ENCODE results near the gene TBL1X. TPM values are rescaled to one million over a fixed set of nuclear protein-coding genes. Genes with fewer than 3 reads are reported as not detected.

TBL1X gene
- total RNA-seq, 2 experiments from 2014 or later = 33.1 to 33.9 TPM

- DNase-seq = no peak
- peaks cover 22% of the 10 kb centered on the region for H3K4me1 Mint-ChIP-seq
- H3K9me3 Mint-ChIP-seq = no peaks in the 10 kb centered on the region
- H3K4me3 Mint-ChIP-seq = no peak overlapping the region
- H3K27ac Mint-ChIP-seq = no peak overlapping the region
- peaks cover 14% of the 10 kb centered on the region for H3K36me3 Mint-ChIP-seq
- H3K27me3 Mint-ChIP-seq = no peaks in the 10 kb centered on the region
Measured at GRCh38 chrX:9619581-9619980, 154.7 kb downstream of the TBL1X start.

- H3K27me3 Mint-ChIP-seq = no peaks in the 10 kb centered on the region
- H3K4me3 Mint-ChIP-seq = no peak overlapping the region
- peak overlapping the region; percentile 63 for H3K27ac Mint-ChIP-seq
- H3K36me3 Mint-ChIP-seq = peaks cover 16% of the 10 kb centered on the region
- H3K9me3 Mint-ChIP-seq = no peaks in the 10 kb centered on the region
- DNase-seq = peak; percentile 13
- peaks cover 34% of the 10 kb centered on the region for H3K4me1 Mint-ChIP-seq
Measured at GRCh38 chrX:9622128-9622527, 157.3 kb downstream of the TBL1X start.

DNA sequence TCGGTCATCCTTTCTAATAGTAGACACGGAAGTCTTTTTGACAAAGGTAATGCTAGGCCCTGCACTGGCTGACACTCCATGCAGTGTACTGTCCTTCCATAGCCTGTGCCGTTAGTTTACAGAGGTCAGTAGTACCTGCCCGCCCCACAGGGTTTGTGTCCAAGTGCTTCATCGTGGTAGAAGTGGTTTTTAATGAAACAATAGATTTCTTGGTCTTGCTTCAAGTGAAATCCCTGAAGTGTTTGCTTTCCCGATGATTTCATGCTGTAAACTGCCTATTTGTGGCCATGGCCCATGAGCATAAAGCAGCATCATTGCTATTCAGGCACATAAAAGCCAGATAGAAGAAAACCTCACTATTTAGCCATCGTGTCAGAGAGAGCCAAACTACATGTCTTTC lies 161.5 kb downstream of the TBL1X start:
- peaks cover 31% of the 10 kb centered on the region for H3K4me1 Mint-ChIP-seq
- H3K9me3 Mint-ChIP-seq = no peaks in the 10 kb centered on the region
- H3K4me3 Mint-ChIP-seq = no peak overlapping the region
- DNase-seq = no peak
- H3K36me3 Mint-ChIP-seq = peaks cover 7% of the 10 kb centered on the region
- no peaks in the 10 kb centered on the region for H3K27me3 Mint-ChIP-seq
- no peak overlapping the region for H3K27ac Mint-ChIP-seq

GRCh38 chrX:9627922-9628321 lies 163.1 kb downstream of the TBL1X start:
- DNase-seq = no peak
- no peak overlapping the region for H3K4me3 Mint-ChIP-seq
- H3K9me3 Mint-ChIP-seq = no peaks in the 10 kb centered on the region
- H3K36me3 Mint-ChIP-seq = peaks cover 2% of the 10 kb centered on the region
- no peaks in the 10 kb centered on the region for H3K27me3 Mint-ChIP-seq
- H3K27ac Mint-ChIP-seq = no peak overlapping the region
- H3K4me1 Mint-ChIP-seq = peaks cover 27% of the 10 kb centered on the region

GRCh38 chrX:9628779-9629493 lies 164.1 kb downstream of the TBL1X start:
- Mint-ChIP-seq H3K4me3 (no peak overlapping the region), H3K27ac (no peak overlapping the region), H3K27me3 (no peaks in the 10 kb centered on the region), H3K4me1 (peaks cover 23% of the 10 kb centered on the region), H3K9me3 (no peaks in the 10 kb centered on the region), H3K36me3 (peaks cover 2% of the 10 kb centered on the region)
- no peak for DNase-seq

GRCh38 chrX:9634551-9634950 lies 169.7 kb downstream of the TBL1X start:
- Mint-ChIP-seq H3K9me3 (no peaks in the 10 kb centered on the region), H3K27me3 (no peaks in the 10 kb centered on the region), H3K36me3 (peaks cover 3% of the 10 kb centered on the region), H3K4me1 (peaks cover 23% of the 10 kb centered on the region), H3K4me3 (no peak overlapping the region), H3K27ac (no peak overlapping the region)
- DNase-seq = no peak

DNA sequence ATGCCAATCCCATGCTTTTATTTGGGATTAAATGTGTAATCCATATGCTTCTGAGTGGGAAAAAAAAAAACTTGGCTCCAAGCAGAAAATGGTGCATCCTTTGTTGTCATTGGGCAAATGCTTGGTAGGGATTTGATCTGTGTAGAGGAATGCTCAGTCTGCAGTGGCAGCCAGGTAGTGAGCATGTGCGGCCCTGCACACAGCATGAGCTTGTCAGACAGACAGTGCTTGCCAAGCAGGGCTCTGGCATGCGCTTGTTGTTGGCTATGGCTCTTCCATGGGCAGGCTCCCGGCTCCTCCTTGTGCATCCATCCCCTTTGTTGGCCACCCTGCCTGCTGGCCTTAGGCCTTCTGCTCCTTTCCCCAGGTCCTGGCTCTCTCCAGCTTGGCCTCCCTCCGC lies 170.5 kb downstream of the TBL1X start:
- no peaks in the 10 kb centered on the region for H3K27me3 Mint-ChIP-seq
- H3K4me1 Mint-ChIP-seq = peaks cover 24% of the 10 kb centered on the region
- H3K4me3 Mint-ChIP-seq = no peak overlapping the region
- peaks cover 3% of the 10 kb centered on the region for H3K36me3 Mint-ChIP-seq
- no peak for DNase-seq
- no peak overlapping the region for H3K27ac Mint-ChIP-seq
- no peaks in the 10 kb centered on the region for H3K9me3 Mint-ChIP-seq

- H3K9me3 Mint-ChIP-seq = no peaks in the 10 kb centered on the region
- DNase-seq = no peak
- peaks cover 3% of the 10 kb centered on the region for H3K36me3 Mint-ChIP-seq
- H3K27ac Mint-ChIP-seq = no peak overlapping the region
- no peak overlapping the region for H3K4me3 Mint-ChIP-seq
- no peaks in the 10 kb centered on the region for H3K27me3 Mint-ChIP-seq
- peaks cover 24% of the 10 kb centered on the region for H3K4me1 Mint-ChIP-seq
Measured at GRCh38 chrX:9635803-9636202, 170.9 kb downstream of the TBL1X start.

GRCh38 chrX:9638871-9639270 lies 174.0 kb downstream of the TBL1X start:
- H3K4me3 Mint-ChIP-seq = no peak overlapping the region
- DNase-seq = no peak
- H3K27me3 Mint-ChIP-seq = no peaks in the 10 kb centered on the region
- no peaks in the 10 kb centered on the region for H3K9me3 Mint-ChIP-seq
- H3K36me3 Mint-ChIP-seq = peaks cover 12% of the 10 kb centered on the region
- peak overlapping the region; percentile 12 for H3K27ac Mint-ChIP-seq
- peaks cover 40% of the 10 kb centered on the region for H3K4me1 Mint-ChIP-seq

DNA sequence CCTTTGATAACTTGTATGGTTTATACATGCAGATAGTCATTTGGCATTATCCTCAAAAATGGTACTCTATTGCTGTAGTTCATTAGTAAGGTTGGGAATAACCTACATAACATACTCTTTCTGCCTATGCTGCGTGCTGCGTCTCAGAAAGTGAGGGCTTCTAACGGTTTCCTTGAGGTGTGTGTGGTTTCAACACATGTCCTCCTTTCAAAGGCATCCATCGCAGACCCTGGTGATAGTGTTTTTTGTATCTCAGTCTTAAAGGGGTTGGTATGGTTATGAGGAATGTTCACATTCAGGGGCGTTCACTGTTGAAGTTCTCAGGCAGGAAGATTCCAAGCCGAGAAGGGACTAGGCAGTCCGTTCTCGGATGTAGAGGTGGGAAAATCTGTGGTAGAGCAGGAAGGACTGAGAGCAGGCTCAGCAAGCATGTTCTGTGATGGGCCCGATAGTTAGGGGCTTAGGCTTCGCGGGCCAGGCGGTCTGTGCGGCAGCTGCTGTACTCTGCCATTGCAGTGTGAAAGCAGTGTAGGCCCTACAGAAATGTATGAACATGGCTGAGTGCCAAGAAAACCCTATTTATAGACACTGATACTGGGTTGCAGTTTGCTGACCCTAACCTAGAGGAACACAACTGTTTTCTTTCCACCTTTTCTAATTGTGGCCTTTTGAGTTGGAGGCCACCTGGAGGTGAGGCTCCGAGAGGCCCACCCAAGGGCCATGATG lies 177.6 kb downstream of the TBL1X start:
- Mint-ChIP-seq H3K27ac (peak overlapping the region; percentile 85), H3K36me3 (peaks cover 12% of the 10 kb centered on the region)

GRCh38 chrX:9643807-9644206 lies 178.9 kb downstream of the TBL1X start:
- Mint-ChIP-seq H3K27ac (peak overlapping the region; percentile 69), H3K4me1 (peaks cover 37% of the 10 kb centered on the region), H3K4me3 (peak overlapping the region; percentile 22), H3K9me3 (no peaks in the 10 kb centered on the region), H3K36me3 (peaks cover 12% of the 10 kb centered on the region), H3K27me3 (no peaks in the 10 kb centered on the region)
- no peak for DNase-seq

More for the DNA sequence above, 177.6 kb downstream of the TBL1X start:
- no peaks in the 10 kb centered on the region for H3K9me3 Mint-ChIP-seq
- no peaks in the 10 kb centered on the region for H3K27me3 Mint-ChIP-seq
- peak overlapping the region; percentile 47 for H3K4me3 Mint-ChIP-seq
- peak; percentile 2 for DNase-seq
- H3K4me1 Mint-ChIP-seq = peaks cover 43% of the 10 kb centered on the region

DNA sequence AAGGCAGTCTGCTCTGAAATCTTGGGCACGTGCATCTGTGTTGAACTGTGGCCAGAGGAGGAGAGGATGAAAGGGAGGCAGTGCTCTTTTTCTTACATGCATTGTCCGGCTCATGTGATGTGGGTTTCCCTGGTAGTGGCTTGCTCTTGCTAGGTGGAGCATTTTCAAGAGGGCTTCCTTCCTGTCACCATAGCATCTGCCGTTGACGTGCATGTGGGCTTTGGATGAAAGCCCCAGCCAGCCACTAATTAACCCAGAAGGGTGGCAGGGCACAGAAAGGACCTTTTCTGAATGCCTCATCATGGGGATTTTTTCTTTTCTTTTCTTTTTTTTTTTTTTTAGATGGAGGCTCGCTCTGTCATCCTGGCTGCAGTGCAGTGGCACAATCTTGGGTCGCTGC lies 179.5 kb downstream of the TBL1X start:
- H3K4me3 Mint-ChIP-seq = peak overlapping the region; percentile 22
- H3K27me3 Mint-ChIP-seq = no peaks in the 10 kb centered on the region
- H3K36me3 Mint-ChIP-seq = peaks cover 12% of the 10 kb centered on the region
- peak; percentile 64 for DNase-seq
- H3K4me1 Mint-ChIP-seq = peaks cover 33% of the 10 kb centered on the region
- H3K9me3 Mint-ChIP-seq = no peaks in the 10 kb centered on the region
- H3K27ac Mint-ChIP-seq = peak overlapping the region; percentile 69

DNA sequence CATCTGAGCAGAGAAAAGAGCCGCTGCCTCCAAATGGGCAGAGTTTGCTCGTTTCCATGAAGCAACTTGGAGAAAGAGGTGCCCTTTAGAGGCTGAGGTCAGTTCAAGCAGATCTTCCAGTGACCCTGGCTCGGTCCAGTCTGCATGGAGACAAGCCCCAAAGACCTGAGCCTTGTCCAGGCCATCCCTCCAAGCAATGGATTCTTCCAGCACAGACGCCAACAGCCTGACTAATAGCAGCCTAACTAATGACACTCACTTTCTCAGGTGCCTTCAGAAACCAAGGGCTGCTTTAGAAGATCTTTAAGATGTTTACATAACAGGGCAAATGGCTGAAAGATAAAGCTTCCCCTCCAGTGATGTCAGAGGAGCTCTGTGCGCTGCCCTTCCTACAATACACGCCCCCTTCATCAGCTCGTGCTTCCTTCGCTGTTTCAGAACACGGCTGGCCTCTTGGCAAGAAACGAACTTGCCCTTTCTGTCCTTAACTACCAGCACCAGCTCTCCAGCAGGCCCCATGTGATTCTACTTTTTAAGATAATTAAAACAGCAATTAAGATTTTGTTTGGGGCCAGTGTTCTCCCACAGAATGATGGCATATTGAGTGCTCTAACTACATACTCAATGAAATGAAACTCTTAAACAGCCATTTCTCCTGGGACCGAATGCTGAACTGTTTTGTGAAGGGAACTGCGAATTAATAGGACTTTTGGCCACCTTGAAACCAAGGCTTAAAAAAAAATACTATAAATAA lies 181.8 kb downstream of the TBL1X start:
- DNase-seq = no peak
- no peaks in the 10 kb centered on the region for H3K9me3 Mint-ChIP-seq
- no peak overlapping the region for H3K4me3 Mint-ChIP-seq
- H3K4me1 Mint-ChIP-seq = peaks cover 28% of the 10 kb centered on the region
- H3K36me3 Mint-ChIP-seq = peaks cover 12% of the 10 kb centered on the region
- H3K27ac Mint-ChIP-seq = no peak overlapping the region
- H3K27me3 Mint-ChIP-seq = no peaks in the 10 kb centered on the region

- H3K4me1 Mint-ChIP-seq = peaks cover 20% of the 10 kb centered on the region
Measured at GRCh38 chrX:9647431-9647830, 182.6 kb downstream of the TBL1X start.

GRCh38 chrX:9650091-9650490 lies 185.2 kb downstream of the TBL1X start:
- H3K27me3 Mint-ChIP-seq = no peaks in the 10 kb centered on the region
- H3K4me3 Mint-ChIP-seq = no peak overlapping the region
- H3K36me3 Mint-ChIP-seq = peaks cover 3% of the 10 kb centered on the region
- no peak overlapping the region for H3K27ac Mint-ChIP-seq
- no peak for DNase-seq
- H3K9me3 Mint-ChIP-seq = no peaks in the 10 kb centered on the region
- H3K4me1 Mint-ChIP-seq = no peaks in the 10 kb centered on the region

More at GRCh38 chrX:9647431-9647830, 182.6 kb downstream of the TBL1X start:
- H3K9me3 Mint-ChIP-seq = no peaks in the 10 kb centered on the region
- H3K4me3 Mint-ChIP-seq = no peak overlapping the region
- no peak overlapping the region for H3K27ac Mint-ChIP-seq
- H3K27me3 Mint-ChIP-seq = no peaks in the 10 kb centered on the region
- H3K36me3 Mint-ChIP-seq = peaks cover 8% of the 10 kb centered on the region
- DNase-seq = no peak
